Lung microvascular endothelial cell (primary cell): Measurements from ENCODE around the gene MROH8. TPM values are rescaled to one million over a fixed set of nuclear protein-coding genes. Genes with fewer than 3 reads are reported as not detected.
A peak's percentile ranks its signal among the peaks of the same experiment; 100 is the strongest.
"Not testable (repeated sequence)": the region's sequence is repeated elsewhere in the genome, so short reads cannot be mapped to it uniquely, and the experiment has no call there.

Source experiments
- DNase-seq, 2 donors: peaks; one replicate each; pipeline versions ENCODE4 v3.0.0 to v3.0.0-alpha.2; 2010; ENCODE audit warnings: low read depth in 2 of 2
- total RNA-seq: library from RNA; depleted of rRNA; stranded (reverse); fragments of >200 nt; gene quantifications from 2 replicates; pipeline ENCODE4 v1.2.1, GENCODE V29; 2014

Gene MROH8
- total RNA-seq, 1 donor from 2014 or later = 0.79 TPM

DNA sequence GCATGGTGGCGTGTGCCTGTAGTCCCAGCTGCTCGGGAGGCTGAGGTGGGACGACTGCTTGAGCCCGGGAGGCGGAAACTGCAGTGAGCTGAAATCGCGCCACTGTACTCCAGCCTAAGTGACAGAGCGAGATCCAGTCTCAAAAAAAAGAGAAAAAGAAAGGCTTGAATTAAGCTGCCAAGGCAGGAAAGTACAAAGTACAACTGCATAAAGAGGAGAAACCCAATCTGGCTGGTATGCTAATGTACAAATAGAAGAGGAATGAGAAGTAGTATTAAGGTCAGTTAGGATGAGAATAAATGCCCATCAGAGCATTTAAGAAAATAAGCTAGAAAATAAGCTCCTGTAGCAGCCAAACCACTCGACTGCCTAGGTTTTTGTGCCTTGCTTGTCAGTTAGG lies 23.4 kb downstream of the MROH8 start:
- no peak for DNase-seq

DNA sequence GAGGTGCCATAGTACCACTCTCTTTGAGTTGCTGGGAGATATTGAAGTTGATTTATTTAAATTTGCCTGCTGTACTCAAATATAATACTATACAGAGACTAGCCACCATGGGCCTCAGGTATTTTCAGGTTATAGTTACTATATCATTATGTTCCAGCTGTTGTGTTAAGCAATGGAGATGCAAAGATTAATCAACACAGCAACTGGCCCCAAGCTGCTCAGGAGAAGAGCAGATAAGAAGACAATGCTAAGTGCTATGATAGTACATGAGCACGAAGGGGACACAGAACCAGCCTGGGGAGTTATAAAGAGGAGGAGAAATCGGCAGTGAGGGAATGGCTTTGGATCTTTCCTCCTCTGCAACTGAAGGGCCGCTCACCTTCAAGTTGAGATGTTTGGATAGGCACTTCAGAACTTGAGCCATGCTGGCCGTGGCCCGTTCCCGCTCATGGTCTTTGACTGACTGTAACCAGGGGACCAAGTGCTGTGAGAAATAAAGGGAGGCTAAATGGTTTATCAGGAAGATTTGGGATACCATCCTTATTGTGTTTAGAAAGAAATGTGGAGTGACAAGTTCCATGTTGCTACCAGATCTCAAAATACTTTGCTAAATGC lies 24.6 kb downstream of the MROH8 start:
- no peak for DNase-seq

DNA sequence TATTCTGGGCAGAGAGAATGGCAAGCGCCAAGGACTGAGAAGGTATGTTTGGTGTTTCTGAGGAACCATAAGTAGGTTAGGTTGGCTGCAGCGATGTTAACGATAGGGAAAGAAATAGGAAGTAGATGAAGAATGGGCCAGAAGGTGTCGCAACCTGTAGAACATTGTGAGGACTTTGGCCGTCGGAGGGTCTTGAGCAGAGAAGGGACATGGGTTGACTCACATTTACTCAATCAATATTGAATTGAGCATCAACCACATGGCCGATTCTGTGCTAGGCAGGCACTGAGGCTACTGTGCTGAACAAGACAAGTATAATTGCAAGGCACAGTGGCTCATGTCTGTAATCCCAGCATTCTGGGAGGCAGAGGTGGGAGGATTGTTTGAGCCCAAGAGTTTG lies 27.1 kb downstream of the MROH8 start:
- no peak for DNase-seq

DNA sequence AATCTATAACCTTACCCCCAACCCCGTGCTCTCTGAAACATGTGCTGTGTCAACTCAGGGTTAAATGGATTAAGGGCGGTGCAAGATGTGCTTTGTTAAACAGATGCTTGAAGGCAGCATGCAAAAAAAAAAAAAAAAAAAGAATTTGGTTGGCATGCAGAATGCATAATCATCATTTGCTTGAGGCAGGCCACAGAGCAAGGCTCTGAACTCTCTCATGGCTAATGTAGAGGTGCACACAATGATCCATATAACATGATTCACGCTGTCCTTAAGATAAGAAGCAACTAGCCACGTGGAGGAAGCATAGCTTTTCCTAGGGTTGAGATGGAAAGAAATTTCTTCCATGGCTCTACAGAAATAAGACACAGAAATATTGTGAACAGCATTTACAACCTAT lies 27.8 kb downstream of the MROH8 start:
- DNase-seq = no peak

DNA sequence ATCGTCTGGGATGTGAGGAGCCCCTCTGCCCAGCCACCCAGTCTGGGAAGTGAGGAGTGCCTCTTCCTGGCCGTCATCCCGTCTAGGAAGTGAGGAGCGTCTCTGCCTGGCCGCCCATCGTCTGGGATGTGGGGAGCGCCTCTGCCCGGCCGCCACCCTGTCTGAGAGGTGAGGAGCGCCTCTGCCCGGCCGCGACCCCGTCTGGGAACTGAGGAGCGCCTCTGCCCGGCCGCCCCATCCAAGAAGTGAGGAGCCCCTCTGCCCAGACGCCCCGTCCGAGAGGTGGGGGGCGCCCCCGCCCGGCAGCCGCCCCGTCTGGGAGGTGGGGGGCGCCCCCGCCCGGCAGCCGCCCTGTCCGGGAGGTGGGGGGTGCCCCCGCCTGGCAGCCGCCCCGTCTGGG lies 28.5 kb downstream of the MROH8 start:
- not testable (repeated sequence) for DNase-seq

DNA sequence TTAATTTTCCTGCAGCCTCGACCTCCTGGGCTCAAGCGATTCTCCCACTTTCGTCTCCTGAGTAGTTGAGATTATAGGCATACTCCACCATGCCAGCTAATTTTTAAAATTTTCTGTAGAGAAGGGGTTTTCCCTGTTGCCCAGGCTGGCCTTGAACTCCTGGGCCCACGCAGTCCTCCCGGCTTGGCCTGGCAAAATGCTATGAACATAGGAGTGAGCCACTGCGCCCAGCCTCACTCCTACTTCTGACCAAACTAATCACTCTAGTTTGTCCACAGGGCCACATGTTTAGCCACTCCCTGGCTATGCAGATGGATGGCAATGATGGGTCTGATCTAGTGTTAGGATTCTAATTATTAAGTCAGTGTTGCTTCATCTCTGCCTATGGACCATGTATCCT lies 32.1 kb downstream of the MROH8 start:
- DNase-seq = no peak

DNA sequence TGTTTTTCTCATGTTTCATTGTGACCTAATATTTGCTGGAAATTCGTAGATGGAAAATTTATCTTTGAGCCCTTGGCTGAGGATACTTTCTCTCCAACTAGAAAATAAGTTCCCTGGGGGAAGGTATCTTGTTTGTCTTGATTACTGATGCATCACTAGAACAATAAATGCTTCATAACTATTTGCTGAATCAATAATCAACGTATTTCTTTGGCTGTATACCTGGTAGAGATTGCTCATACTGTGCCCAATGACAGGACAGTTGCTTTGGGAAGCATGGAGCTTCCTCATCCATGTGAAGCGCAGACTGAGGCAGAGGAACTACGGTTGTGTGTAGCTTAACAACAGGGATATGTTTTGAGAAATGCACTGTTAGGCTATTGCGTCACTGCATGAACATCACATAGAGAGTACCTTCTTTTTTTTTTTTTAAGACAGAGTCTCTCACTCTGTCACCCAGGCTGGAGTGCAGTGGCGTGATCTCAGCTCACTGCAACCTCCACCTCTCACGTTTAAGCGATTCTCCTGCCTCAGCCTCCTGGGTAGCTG lies 34.4 kb downstream of the MROH8 start:
- DNase-seq = no peak

GRCh38 chr20:37142708-37143107 lies 36.6 kb downstream of the MROH8 start:
- no peak for DNase-seq

- DNase-seq = no peak
Observed at GRCh38 chr20:37137547-37137946, 41.8 kb downstream of the MROH8 start.

- DNase-seq = no peak
Observed at GRCh38 chr20:37133952-37134351, 45.4 kb downstream of the MROH8 start.

DNA sequence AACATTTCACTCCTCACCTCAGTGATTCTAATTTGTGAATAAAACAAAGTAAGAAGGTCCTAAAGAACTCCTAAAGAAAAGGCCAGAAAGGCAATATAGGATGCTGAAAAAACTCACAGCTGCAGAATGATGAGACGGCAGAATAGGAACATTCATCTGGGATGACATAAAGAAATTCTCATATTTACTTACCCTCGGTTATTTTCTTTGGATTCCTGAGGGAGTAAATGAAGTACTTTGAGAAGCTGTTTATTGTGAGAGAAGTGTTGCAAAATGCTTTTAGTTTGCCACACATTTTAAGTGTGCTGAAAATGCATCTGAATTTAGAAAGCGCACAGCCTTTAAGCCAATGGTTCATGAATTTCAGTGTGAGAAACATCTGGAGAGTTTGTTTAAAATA lies 47.9 kb downstream of the MROH8 start:
- no peak for DNase-seq

DNA sequence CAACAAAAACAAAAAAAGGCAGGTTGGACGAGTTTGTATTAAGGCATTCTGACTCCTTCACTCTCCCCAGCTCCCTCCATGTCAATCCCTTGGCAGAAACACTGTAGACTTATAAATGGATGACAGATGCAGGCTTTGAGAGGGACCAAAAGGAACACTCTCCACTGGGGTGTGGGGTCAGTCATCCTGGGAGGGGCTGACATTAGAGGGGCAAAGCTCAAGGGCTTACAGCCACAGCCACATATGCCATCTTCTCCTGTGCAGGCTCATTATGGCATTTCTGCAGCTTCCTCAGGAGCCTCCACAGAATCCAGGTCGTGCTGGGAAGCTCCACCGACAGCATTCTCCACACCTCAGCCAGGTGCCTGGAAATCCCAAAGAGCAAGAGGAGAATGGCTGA lies 50.5 kb downstream of the MROH8 start:
- no peak for DNase-seq

- not testable (repeated sequence) for DNase-seq
Observed at GRCh38 chr20:37126290-37126689, 53.1 kb downstream of the MROH8 start.

DNA sequence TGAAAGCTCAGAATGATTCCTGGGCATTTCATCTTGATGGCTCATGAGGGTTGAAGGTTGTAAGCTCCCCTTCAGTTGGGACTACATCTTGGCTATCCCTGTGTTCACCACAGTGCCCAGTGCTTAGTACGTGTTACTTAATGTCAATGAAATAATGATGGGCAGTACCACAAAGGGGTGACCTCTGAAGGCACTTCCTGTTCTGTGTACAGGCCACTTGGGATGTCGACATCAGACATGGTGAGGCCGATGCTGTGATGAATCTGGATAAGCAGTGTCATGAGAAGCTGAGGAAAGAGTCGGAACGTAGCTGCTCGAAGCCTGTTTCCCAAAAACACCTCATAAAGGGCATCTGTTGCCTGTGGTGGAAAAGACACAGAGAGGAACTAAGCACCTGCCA lies 55.9 kb downstream of the MROH8 start:
- no peak for DNase-seq

- no peak for DNase-seq
Observed at GRCh38 chr20:37120497-37120896, 58.9 kb downstream of the MROH8 start.

GRCh38 chr20:37119356-37120036 lies 59.9 kb downstream of the MROH8 start:
- DNase-seq = no peak

GRCh38 chr20:37114012-37114411 lies 65.3 kb downstream of the MROH8 start:
- DNase-seq = no peak

DNA sequence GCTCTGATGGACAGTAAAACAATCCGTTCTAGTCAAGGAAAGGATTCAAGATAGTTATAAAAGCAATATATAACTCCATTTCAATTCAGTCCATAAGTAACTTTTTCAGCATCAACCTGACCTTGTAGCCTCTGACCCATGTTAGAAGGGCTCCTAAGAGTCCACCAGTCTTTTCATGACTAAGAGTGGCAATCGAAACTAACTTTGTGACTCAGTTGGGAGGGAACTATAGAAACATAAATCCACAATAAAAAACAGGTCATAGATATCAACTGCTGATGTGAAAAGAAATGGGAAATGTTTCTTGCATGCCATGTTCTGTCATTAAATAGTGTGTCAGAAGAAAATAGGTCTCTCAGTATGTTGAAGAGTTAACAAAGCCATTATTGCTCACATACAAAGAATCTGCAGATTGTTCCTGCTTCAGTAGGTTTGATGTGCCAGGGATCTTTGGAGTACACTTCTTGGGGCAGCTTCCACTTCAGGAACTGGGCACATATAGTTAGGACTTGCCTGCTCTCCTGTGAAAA lies 67.4 kb downstream of the MROH8 start:
- no peak for DNase-seq

- DNase-seq = no peak
Observed at GRCh38 chr20:37108676-37109075, 70.7 kb downstream of the MROH8 start.

GRCh38 chr20:37102571-37102970 lies 76.8 kb downstream of the MROH8 start:
- no peak for DNase-seq

DNA sequence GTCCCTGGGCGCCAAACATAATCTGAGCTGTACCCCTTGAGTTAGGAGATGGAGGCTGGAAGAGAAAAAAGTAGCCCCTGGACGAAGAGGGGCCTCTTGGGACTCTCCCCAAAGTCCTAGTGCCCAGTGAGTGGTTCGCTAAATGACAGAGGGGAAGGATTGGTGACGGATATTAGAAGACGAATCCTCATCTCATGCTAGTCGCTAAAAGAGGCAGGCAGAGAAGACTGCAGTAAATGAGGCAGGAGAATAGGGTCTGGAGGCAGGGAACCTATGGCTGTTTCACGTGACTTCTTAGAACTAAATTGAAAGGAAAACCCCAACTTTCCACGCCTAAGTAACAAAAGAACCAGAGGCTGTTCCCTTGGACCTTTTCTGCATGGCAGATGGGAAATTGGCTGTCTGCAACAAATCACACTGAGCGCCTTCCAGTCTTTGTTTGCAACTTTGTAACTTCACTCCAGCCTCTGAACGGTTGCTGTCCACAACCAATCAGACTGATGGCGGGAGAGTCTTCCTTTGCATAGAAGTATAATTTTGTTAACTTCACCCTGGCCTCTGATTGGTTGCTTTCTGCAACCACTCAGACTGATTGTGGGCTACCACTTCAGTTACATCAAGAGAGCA lies 82.8 kb downstream of the MROH8 start:
- no peak for DNase-seq

DNA sequence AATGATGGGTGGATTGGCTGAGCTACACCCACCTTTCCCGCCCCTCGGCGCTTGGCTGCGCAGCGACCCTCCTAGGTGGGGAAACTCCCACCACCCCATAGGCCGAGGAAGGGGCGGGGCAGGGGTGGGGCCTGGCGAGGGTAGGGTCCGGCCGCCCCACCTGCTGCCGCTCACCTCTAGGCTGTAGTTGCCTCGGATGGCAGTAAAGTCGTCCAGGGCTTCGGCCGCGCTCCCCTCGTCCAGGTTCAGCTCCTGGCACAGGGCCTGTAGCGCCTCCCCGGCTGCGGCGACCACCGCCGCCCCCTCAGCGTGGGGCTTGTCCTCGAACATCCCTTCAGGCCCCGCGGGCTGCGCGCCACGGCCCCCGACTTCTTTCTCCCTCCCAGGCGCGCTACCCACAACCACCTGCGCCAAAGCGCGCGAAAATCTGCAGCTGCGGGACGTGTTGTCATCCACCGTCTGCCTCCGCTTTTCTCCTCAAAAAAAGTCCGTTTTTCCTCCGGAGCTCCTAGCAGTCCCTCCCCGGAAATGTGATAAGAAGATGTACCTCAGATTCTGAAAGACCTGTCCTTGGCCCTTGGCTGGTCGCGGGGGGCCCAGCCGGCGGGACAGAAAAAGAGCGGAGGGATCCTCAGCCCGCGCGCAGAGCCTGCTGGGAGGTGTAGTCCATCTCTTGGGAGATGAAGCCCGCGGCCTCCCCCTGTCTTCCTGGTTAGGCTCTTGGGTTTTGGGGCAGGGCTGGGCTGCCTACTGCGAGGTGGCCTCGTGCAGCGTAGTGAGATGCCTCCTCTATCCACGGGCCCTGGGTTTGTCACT lies 83.5 kb downstream of the MROH8 start, which contains the start of gene RBL1:
Gene RBL1 (minus strand): TSS at position 399 of the 816 bp plus-strand sequence. CDS start 69 bp downstream, at position 330.
- DNase-seq = peak; percentile 83 to 87
